Measurements from ENCODE around the gene MICU1.
A peak's percentile ranks its signal among the peaks of the same experiment; 100 is the strongest.
"Not testable (repeated sequence)": the region's sequence is repeated elsewhere in the genome, so short reads cannot be mapped to it uniquely, and the experiment has no call there.

MICU1 gene

GRCh38 chr10:72407927-72408600 is 217.8 kb downstream of the MICU1 start:
- peak; percentile 31 for FAIRE-seq
- DNase-seq (ENCODE audit: insufficient read length, low spot score) = no peak

GRCh38 chr10:72407471-72407870 is 218.4 kb downstream of the MICU1 start:
- FAIRE-seq = no peak

GRCh38 chr10:72395581-72395980 is 230.3 kb downstream of the MICU1 start:
- DNase-seq (ENCODE audit: insufficient read length, low spot score); FAIRE-seq: not testable (repeated sequence)

More at GRCh38 chr10:72407471-72407870, 218.4 kb downstream of the MICU1 start:
- no peak for DNase-seq (ENCODE audit: insufficient read length, low spot score)

DNA sequence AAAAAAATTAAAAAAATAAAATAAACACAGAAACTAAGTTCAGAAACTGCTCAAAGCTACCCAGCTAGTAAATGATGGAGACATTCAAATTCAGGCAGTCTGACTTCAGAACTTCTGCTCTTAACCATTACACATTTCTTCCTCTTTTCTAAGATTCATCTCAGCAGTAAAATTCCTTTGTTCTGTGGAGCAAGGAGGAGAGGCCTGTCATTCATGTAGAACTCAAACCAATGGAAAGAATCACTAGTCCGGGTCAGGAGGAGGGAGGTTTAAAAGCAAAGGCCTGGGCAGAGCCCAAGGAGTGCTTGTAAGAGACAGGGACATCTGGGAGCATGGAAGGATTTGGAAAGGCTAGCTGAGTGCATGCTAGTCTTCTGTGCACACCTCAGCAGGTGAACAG is 233.3 kb downstream of the MICU1 start:
- FAIRE-seq (no peak), DNase-seq (ENCODE audit: insufficient read length, low spot score) (no peak)

- FAIRE-seq (peak; percentile 8), DNase-seq (ENCODE audit: insufficient read length, low spot score) (no peak)
Measured at GRCh38 chr10:72390764-72391163, 235.1 kb downstream of the MICU1 start.

GRCh38 chr10:72389716-72390115 is 236.2 kb downstream of the MICU1 start:
- FAIRE-seq (no peak), DNase-seq (ENCODE audit: insufficient read length, low spot score) (no peak)

- DNase-seq (ENCODE audit: insufficient read length, low spot score) (no peak), FAIRE-seq (no peak)
Measured at GRCh38 chr10:72389014-72389413, 236.9 kb downstream of the MICU1 start.

DNA sequence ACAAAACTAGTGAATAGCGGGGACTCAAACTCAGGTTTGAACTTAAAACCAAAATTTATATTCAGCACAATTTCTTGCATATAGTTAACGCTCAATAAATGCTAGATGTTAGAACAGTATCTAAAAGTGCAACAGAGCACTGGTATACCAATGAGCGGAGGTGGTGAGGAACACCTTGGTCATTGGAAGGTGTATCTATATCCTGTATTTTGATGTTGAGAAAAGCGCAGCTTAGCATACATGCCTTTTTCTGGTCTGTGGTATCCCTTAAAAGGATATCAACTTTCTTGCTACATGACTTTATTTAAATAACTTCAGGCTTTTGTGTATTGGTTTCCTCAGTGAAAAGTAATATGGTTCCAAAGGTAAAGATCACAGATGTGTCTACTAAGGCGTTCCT is 237.8 kb downstream of the MICU1 start:
- DNase-seq (ENCODE audit: insufficient read length, low spot score) (no peak), FAIRE-seq (no peak)

- FAIRE-seq = no peak
- no peak for DNase-seq (ENCODE audit: insufficient read length, low spot score)
Measured at GRCh38 chr10:72386916-72387586, 238.8 kb downstream of the MICU1 start.

DNA sequence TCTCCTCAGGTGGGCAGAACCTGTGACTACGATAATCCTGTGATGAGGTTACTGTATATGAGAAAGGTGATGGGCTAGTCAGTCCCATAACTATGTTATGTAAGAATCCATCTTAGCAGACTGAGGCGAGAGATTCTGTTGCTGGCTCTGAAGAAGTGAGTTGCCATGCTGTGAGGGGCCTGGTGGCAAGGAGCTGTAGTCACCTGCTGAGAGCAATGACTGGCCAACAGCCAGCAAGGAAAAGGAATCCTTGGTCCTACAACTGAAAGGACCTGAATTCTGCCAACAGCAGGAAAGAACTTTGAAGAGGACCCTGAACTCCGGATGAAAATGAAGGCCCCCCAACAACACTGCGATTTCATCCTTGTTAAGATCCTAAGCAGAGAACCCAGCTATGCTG is 240.2 kb downstream of the MICU1 start:
- FAIRE-seq (no peak), DNase-seq (ENCODE audit: insufficient read length, low spot score) (no peak)

GRCh38 chr10:72384982-72385381 is 240.9 kb downstream of the MICU1 start:
- not testable (repeated sequence) for DNase-seq (ENCODE audit: insufficient read length, low spot score)
- peak; percentile 11 for FAIRE-seq

- DNase-seq (ENCODE audit: insufficient read length, low spot score) = no peak
- FAIRE-seq = no peak
Measured at GRCh38 chr10:72379776-72380175, 246.1 kb downstream of the MICU1 start.

DNA sequence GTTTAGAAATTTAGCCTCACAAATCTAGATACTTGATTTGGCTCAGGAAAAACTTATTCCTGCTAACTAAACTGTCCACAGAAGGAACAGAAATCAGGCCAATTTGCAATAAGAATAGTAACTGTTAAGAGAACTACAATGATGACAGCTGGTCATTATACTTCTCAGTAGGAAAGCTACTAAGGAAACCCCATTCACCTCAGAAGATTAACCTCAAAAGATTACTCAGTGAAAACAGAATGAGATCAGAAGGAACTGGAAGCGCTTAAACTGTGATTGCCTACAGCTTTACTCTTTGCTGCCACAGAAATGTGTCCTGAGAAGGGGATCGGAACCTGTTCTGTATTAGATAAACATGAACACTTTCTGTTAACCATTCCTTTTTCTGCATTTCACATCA is 246.8 kb downstream of the MICU1 start:
- no peak for DNase-seq (ENCODE audit: insufficient read length, low spot score)
- FAIRE-seq = no peak

DNA sequence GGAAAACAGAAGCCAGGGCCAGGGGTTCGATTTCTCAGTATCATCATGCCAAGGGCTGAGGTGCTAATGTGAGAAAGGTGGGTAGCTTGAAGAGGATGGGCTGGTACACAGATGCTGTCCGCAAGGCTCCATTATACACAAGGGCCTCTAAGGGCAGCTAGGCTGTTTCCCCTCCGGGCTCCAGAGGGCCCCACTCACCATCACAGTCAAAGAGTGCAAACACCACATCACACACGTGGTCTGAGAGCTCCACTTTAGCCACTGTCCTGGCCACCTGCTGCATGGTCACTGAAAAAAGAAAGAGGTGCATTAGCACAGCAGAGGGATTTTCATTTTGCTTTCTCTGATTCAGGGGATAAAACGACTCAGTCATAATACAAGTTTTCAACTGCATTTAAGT is 250.3 kb downstream of the MICU1 start:
- DNase-seq (ENCODE audit: insufficient read length, low spot score) = no peak
- no peak for FAIRE-seq

DNA sequence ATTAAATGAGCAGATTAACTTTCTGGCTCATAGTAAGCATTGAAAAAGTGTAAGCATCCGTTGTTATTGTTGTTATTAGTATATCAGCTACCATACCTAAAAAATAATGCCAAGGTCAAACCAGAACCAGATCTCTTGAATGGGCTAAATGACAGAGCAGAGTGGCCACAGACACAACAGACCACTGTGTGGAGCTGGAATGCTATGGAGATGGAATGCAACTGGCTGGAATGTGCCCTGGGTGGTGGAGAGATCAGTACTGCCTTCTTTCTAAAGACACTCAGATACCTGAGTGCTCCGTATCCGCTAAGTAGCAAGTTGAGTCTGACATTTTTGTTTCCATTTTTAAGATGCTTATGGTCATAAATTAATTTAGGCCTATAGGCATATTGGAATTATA is 250.7 kb downstream of the MICU1 start:
- DNase-seq (ENCODE audit: insufficient read length, low spot score) (no peak), FAIRE-seq (no peak)

DNA sequence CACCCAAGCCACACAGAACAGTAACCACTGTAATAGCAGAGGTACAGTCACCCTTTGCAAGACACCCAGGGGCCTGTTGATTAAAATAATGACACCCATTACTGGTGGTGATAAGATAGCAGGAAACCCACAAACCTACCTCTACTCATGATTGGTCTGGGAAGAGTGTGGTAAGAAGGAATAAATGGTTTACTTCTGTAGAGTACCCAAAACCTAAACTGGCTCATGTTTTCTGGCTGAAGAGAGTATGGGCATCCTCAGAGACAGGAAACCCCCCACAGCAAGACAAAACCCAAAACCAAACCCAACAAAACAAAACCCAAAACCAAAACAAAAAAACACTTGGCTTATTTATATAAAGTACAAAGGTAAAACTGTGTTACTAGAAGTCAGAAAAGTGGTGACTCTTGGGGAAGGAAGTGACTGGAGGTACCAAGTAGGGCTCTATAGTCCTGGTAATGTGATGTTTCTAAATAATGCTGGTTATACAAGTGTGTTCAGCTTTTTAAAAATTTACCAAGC is 255.6 kb downstream of the MICU1 start:
- DNase-seq (ENCODE audit: insufficient read length, low spot score) = no peak

GRCh38 chr10:72367301-72367960 is 258.4 kb downstream of the MICU1 start:
- FAIRE-seq (no peak), DNase-seq (ENCODE audit: insufficient read length, low spot score) (no peak)

More for the DNA sequence above, 255.6 kb downstream of the MICU1 start:
- no peak for FAIRE-seq

DNA sequence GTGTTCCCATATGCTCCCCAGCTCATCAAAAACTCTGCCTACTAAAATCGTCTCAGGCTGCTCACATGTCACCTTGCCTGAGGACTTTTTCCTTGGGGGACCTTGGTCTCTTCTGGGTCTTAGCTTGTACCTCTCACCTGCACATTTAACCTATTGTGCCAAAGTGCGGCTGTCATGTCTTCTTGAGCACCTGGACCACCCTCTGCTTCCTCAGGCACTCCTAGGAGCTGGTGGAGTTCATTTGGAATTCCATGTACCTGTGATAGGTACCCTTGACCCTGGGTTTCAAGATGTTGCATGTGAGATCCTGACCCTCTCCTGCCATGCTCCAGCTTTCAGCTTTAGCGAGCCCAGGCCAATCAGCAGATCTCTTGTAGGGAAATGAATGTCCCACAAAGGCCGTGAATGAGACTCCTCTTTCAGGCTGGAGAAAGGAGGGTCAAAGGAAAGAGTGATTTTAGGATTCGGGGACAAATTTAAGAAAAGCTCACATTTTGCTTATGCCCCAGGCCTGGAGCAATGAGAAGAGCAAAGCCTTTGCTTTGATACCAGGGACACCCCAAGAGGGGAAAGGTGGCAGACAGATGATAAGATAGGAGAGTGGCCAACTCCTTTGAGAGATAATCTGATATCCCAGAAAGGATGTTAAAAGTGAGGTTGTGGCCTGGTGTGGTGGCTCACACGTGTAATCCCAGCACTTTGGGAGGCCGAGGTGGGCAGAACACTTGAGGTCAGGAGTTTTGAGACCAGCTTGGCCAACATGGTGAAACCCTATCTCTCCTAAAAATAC is 260.6 kb downstream of the MICU1 start:
- FAIRE-seq = no peak

GRCh38 chr10:72364239-72364777 is 261.6 kb downstream of the MICU1 start:
- FAIRE-seq (peak; percentile 98), DNase-seq (ENCODE audit: insufficient read length, low spot score) (peak; percentile 81)

More for the DNA sequence above, 260.6 kb downstream of the MICU1 start:
- DNase-seq (ENCODE audit: insufficient read length, low spot score) = no peak

- FAIRE-seq = no peak
- DNase-seq (ENCODE audit: insufficient read length, low spot score) = no peak
Measured at GRCh38 chr10:72356987-72357386, 268.9 kb downstream of the MICU1 start.

Measured in GM19239 (cell line).